HL-60/S4 treated with phorbol 12-myristate 13-acetate at 8.2 ng/mL for 4 days and 3 days (cell line): ENCODE measurements around the gene FBXW12.

Experiments
- in situ Hi-C: fragments of 300-500 bp; cut with MboI; formaldehyde crosslinking; loops from 2 replicates; pipeline ENCODE4 v1.15.0; 2022; ENCODE audit warnings: low sequenced_read_pairs

Gene FBXW12

GRCh38 chr3:48407542-48408099 lies 35.6 kb downstream of the FBXW12 start:
- in situ Hi-C loops, result no loop called here

- in situ Hi-C loops, result no loop called here
Observed at GRCh38 chr3:48408823-48409281, 36.8 kb downstream of the FBXW12 start.

- in situ Hi-C loops, result no loop called here
Observed at GRCh38 chr3:48409291-48410201, 37.5 kb downstream of the FBXW12 start.

GRCh38 chr3:48410205-48411040 lies 38.4 kb downstream of the FBXW12 start:
- in situ Hi-C loops, result no loop called here

- in situ Hi-C loops, result no loop called here
Observed at GRCh38 chr3:48411041-48411588, 39.1 kb downstream of the FBXW12 start.

GRCh38 chr3:48411606-48412374 lies 39.8 kb downstream of the FBXW12 start:
- in situ Hi-C loops, result no loop called here

- in situ Hi-C loops, result no loop called here
Observed at GRCh38 chr3:48412375-48413001, 40.5 kb downstream of the FBXW12 start.

GRCh38 chr3:48413086-48413485 lies 41.1 kb downstream of the FBXW12 start:
- in situ Hi-C loops, result no loop called here

- in situ Hi-C loops, result no loop called here
Observed at GRCh38 chr3:48413611-48414010, 41.6 kb downstream of the FBXW12 start.

- in situ Hi-C loops, result no loop called here
Observed at GRCh38 chr3:48414376-48415250, 42.6 kb downstream of the FBXW12 start.

- in situ Hi-C loops, result no loop called here
Observed at GRCh38 chr3:48415251-48415953, 43.4 kb downstream of the FBXW12 start.

GRCh38 chr3:48416091-48416505 lies 44.1 kb downstream of the FBXW12 start:
- in situ Hi-C loops, result no loop called here

- in situ Hi-C loops, result no loop called here
Observed at GRCh38 chr3:48416546-48416945, 44.5 kb downstream of the FBXW12 start.

- in situ Hi-C loops, result no loop called here
Observed at GRCh38 chr3:48417529-48418108, 45.6 kb downstream of the FBXW12 start.

GRCh38 chr3:48418140-48418539 lies 46.1 kb downstream of the FBXW12 start:
- in situ Hi-C loops, result no loop called here

GRCh38 chr3:48418651-48419050 lies 46.6 kb downstream of the FBXW12 start:
- in situ Hi-C loops, result no loop called here

GRCh38 chr3:48419149-48419548 lies 47.1 kb downstream of the FBXW12 start:
- in situ Hi-C loops, result no loop called here

GRCh38 chr3:48419597-48419996 lies 47.6 kb downstream of the FBXW12 start:
- in situ Hi-C loops, result no loop called here
